NCI-H524 (cell line): ENCODE data around the gene SDK1.

Experiments
- DNase-seq, 2 experiments: peaks; one replicate each; lab custom pipeline; 2025; lab: John Stamatoyannopoulos, UW

Gene SDK1

GRCh38 chr7:4045450-4045849 is 744.4 kb downstream of the SDK1 start:
- DNase-seq = no peak

GRCh38 chr7:4045975-4046374 is 744.9 kb downstream of the SDK1 start:
- no peak for DNase-seq

DNA sequence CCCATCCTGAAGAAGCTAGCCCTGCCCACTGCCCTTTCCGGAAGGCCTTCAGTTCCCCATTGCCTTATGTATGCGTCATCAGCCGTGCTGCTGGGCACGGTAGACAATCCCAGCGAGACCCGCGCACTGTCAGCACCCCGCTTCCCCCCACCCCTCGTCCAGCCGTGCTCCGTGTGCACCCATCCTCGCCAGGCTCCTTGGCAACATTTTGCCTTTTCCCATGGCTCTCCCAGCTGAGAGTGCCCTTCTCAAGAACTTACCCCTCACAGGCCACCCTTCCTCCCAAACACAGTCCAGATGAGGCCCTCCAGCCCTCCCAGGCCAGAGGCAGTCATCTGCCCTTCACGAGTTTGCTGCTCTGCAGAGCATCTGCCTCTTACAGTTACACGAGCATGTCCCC is 747.3 kb downstream of the SDK1 start:
- DNase-seq = no peak

DNA sequence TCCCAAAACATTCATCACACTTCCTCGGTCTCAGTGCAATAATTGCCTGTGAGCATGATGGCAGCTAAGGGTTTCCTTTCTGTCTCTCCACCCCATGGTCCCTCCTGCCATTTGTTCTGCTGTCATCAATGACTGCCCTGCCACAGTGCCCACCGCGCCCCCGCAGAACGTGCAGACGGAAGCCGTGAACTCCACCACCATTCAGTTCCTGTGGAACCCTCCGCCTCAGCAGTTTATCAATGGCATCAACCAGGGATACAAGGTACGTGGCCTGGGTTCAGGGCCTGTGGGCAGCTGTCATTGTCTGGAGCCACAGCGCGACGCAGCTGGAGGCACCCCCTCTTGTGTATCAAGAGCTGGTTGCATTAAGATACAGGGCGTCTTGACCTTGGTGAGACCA is 748.1 kb downstream of the SDK1 start:
- no peak for DNase-seq

GRCh38 chr7:4050126-4050660 is 749.1 kb downstream of the SDK1 start:
- no peak for DNase-seq

DNA sequence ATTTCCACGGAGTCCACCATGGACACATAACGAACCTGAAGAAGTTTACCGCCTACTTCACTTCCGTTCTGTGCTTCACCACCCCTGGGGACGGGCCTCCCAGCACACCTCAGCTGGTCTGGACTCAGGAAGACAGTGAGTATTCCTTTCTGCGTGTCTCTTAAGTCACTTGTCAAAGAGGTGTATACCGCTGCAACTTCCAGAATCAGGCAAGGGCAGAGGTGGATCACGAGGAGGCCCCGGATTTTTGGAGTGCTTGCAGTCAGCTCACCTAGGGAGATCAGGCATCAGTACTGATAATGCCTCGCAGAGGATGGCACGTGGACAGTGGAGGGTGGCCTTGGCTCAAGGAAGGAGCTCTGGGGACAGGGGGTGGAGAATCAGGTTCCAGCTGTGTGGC is 750.6 kb downstream of the SDK1 start:
- no peak for DNase-seq

GRCh38 chr7:4052130-4052529 is 751.1 kb downstream of the SDK1 start:
- no peak for DNase-seq

- no peak for DNase-seq
Measured at GRCh38 chr7:4054158-4054557, 753.1 kb downstream of the SDK1 start.

DNA sequence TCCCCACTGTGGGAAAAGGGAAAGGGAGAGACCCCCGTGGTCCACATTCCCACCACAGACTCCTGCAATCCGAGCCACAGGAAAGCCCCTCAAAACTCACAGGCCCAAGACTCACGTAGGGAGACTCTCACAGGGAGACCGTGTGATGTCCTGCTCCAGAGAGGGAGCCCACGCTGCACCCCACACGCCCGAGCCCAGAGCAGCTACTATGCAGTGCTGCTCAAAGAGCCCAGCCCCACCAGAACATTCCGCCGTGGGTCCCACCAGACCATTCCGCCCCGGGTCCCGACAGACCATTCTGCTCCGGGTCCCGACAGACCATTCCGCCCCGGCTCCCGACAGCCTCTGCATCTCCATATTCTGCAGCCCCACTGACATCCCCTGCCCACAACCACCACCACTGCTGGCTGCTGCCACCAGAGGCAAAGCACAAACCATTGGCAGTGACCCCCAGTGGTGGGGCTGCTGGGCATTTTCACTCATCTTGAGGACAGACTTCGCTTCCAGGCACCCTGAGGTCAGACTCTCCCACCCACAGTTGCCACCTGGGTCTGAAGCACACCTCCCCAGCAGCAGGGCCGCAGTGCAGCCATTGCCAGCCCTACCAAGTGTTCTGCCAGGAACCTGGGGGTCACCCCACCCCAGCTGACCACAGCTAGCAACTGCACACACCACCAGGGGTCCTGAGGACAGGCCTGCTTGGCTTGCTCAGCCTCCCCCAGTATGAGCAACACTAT is 755.7 kb downstream of the SDK1 start:
- DNase-seq = no peak

DNA sequence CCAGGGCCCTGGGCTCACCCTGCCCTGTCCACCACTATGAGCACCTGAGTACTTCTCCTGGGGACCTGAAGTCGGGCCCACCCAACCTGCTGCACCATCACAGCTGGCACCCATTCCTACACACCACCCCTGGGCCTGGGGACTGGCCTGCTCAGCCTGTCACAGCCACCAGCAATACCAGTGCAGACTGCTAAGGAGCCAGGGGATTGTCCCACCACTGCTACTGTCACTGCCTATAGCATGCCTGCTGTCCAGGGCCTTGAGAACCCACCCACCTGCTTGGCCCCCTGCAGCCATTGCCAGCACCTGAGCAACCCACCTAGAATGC is 756.2 kb downstream of the SDK1 start:
- no peak for DNase-seq

GRCh38 chr7:4058158-4058557 is 757.1 kb downstream of the SDK1 start:
- no peak for DNase-seq

- DNase-seq = no peak
Measured at GRCh38 chr7:4065190-4065589, 764.1 kb downstream of the SDK1 start.

GRCh38 chr7:4066206-4066605 is 765.2 kb downstream of the SDK1 start:
- DNase-seq = no peak

- no peak for DNase-seq
Measured at GRCh38 chr7:4066626-4067475, 765.8 kb downstream of the SDK1 start.

- DNase-seq = no peak
Measured at GRCh38 chr7:4067476-4067760, 766.4 kb downstream of the SDK1 start.

DNA sequence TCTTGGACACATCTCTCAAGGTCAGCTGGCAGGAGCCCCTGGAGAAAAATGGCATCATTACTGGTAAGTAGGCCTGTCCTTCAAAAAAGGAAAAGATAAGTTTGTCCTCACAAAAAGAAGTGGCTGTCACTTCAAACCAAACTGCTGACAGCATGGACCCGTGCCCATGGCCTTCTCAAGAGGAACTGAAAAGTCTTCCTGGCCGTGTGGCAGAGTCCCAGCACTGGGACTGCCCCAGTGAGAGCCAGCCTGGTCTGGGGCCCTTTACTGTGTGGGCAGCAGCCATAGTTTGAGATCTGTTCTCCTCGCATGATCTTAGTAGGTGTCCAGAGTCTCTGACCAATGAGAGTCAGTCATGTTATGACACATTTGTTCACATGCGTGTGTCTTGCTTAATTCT is 766.8 kb downstream of the SDK1 start:
- no peak for DNase-seq

DNA sequence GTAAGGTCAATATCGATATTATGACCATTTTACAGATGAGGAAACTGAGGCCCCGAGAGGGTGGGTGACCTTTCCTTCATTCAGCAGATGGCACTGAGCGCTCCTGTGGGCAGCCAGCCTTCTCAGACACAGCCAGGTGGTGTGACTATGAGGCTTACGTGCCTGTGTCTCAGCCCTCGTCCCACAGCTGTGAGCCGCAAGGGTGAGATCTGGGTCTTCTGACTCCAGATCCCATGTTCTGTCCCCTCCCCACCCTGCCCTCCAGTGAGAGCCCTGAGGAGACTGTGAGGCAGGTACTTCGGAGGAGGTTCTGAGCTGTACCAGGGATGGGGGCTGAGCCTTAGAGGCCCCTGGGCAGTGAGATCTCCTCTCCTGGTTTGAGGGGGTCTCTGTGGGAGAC is 767.2 kb downstream of the SDK1 start:
- DNase-seq = no peak

DNA sequence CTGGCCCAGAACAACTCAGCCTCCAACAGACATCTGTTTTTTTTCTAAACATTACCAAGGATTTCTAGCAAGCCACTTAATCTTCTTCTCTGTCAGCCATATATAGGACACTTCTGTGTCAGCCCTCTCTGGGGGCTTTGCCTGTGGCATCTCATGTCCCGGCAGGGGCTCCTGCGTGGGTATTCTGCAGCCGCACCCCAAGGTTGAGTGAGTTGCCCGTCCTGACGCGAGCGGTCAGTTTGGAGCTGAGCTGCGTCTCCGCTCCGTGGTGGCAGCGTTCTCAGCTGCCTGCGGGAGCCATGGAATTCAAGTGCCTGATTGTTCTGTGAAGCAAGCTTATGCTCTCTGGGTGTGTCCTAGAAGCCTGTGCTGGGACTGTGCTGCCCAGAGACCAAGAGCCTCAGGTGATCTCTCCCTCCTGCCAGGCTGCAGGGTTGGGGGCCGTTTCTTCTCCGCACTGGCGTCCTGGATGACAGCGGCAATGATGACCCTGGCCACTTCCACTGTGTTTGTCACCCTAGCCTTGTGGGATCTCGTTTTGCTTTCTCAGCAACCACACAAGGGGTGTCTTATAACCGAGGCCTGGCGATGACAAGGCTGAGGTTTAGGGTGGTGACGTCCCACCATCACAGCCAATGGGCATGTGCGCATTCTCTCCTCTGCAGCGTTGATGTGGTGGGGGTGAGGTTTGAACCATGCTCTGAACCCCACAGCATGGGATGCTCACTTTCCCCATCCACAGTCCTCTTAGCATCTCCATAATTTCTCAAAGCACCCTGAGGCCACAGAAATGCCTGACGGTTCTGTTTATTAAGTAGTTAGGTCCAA is 768.4 kb downstream of the SDK1 start:
- no peak for DNase-seq

DNA sequence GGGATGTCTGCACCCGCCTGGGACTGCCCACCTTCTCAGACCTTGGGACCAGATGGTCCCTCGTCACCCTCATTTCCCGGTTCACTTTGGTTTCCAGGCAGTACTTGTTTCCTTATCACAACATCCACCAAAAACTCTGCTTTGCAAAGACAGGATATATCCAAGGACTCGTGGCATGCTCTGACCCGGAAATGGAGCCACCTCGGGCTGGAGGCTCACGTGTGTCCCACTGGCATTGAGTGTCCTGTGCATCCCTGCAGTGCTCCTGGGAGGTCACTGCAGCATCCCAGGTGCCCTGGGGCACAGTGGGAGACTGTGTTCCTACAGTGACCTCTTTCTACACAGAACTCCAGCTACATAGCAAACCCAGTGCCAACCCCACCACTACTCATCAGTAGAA is 769.2 kb downstream of the SDK1 start:
- no peak for DNase-seq

DNA sequence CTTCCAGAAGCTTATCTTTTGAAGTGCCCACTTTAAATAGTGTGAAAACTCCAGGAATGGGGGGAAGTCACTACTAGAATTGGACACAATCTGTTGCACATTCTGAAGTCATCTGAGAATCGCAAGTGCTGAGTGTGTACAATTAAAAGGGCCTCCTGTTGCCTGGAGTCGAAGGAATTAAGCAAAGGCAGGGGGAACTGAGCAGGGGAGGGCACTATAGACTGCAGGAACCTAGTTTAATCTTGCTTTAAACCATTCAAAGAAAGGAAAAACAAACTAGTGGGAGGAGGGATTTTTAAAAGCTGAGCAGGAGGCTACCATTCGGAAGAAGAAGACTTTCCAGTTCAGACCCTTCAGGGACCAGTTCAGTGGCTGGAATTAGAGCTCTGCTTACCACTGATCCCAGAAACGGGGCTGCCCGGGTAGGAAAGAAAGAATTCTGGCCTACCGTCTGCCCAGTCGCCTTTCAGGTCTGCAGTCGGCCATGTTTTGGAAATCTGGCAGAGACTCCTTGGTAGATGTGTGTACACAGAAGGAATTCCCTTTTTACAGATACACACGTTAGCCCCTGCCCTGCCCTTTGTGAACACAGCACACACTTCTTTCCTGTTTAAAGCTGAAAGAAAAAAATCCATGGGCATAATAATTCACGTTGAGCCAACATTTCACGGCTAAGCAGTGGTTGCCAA is 770.5 kb downstream of the SDK1 start:
- DNase-seq = peak in 1 of 2 experiments; percentile 31

- DNase-seq = no peak
Measured at GRCh38 chr7:4072161-4072925, 771.3 kb downstream of the SDK1 start.
